SU-DHL-6 (cell line): ENCODE measurements around the gene INSM1.
"Not testable (repeated sequence)": the region's sequence is repeated elsewhere in the genome, so short reads cannot be mapped to it uniquely, and the experiment has no call there.

Experiments used
- H2AFZ ChIP-seq: fragments of 200-600 bp; sonication (generic); 2 replicates; pipeline ENCODE4 v1.6.1; 2014; ENCODE audit warnings: low read depth, mild to moderate bottlenecking, moderate library complexity, mixed read lengths, antibody characterized with exemption, low read length; ENCODE audit not compliant: severe bottlenecking
- H3F3A ChIP-seq: fragments of 200-600 bp; shearing (Covaris generic); 2 replicates; pipeline ENCODE4 v1.6.0; 2016; ENCODE audit warnings: antibody characterized with exemption, mild to moderate bottlenecking; ENCODE audit not compliant: insufficient read depth
- H3K27ac ChIP-seq: fragments of 200-600 bp; sonication (generic); 2 replicates; pipeline ENCODE4 v1.5.1; 2016; ENCODE audit warnings: low read depth, mild to moderate bottlenecking, low read length, moderate library complexity, mixed read lengths
- H3K27me3 ChIP-seq: fragments of 200-600 bp; sonication (generic), shearing (Covaris generic); 2 replicates; pipeline ENCODE4 v1.6.0; 2014; ENCODE audit warnings: mild to moderate bottlenecking, low read length
- H3K36me3 ChIP-seq: fragments of 200-600 bp; sonication (generic); 2 replicates; pipeline ENCODE4 v1.6.1; 2014; ENCODE audit warnings: mild to moderate bottlenecking, low read length, mixed read lengths
- H3K4me2 ChIP-seq: fragments of 300-600, 200-600 bp; shearing (Covaris generic), sonication (generic); 2 replicates; pipeline ENCODE4 v1.6.0; 2014; ENCODE audit warnings: low read length, low read depth, mild to moderate bottlenecking; ENCODE audit not compliant: poor library complexity, severe bottlenecking
- H3K4me3 ChIP-seq: fragments of 200-600 bp; sonication (generic); 2 replicates; pipeline ENCODE4 v1.5.1; 2014; ENCODE audit warnings: antibody characterized with exemption, low read length, mild to moderate bottlenecking, mixed read lengths; ENCODE audit not compliant: insufficient read depth, poor library complexity, severe bottlenecking
- H3K79me2 ChIP-seq: fragments of 200-600 bp; sonication (generic); 2 replicates; pipeline ENCODE4 v1.6.1; 2014; ENCODE audit warnings: mild to moderate bottlenecking, low read length, moderate library complexity; ENCODE audit not compliant: insufficient read depth
- H3K9ac ChIP-seq: fragments of 200-600 bp; sonication (generic); 2 replicates; pipeline ENCODE4 v1.7.0; 2014; ENCODE audit warnings: mild to moderate bottlenecking, low read length
- H3K9me2 ChIP-seq: fragments of 200-600 bp; sonication (generic); replicated peaks from 2 replicates; pipeline ENCODE4 v1.6.1; 2014; ENCODE audit warnings: low read length; ENCODE audit not compliant: insufficient read depth
- H3K9me3 ChIP-seq: fragments of 200-600 bp; sonication (generic); 2 replicates; pipeline ENCODE4 v1.6.1; 2014; ENCODE audit warnings: low read length, mixed read lengths; ENCODE audit not compliant: insufficient read depth
- H4K20me1 ChIP-seq: fragments of 200-600 bp; sonication (generic); 2 replicates; pipeline ENCODE4 v1.6.1; 2014; ENCODE audit warnings: low read depth, mild to moderate bottlenecking, antibody characterized with exemption, low read length, moderate library complexity, mixed read lengths
- EZH2phosphoT487 ChIP-seq: fragments of 200-600 bp; sonication (generic), shearing (Covaris generic); conservative IDR thresholded peaks from 2 replicates; pipeline ENCODE4 v1.6.1; 2018; ENCODE audit warnings: mild to moderate bottlenecking, antibody characterized with exemption, low read length, moderate library complexity, mixed read lengths
- TF ChIP-seq, protein P1 (sequence below): fragments of 200-600 bp; sonication (generic); IDR thresholded peaks from one replicate; pipeline ENCODE4 v1.5.1; 2017; ENCODE audit warnings: antibody characterized with exemption, mild to moderate bottlenecking, low read length, moderate library complexity; ENCODE audit not compliant: insufficient read depth, poor library complexity, severe bottlenecking

The INSM1 gene

DNA sequence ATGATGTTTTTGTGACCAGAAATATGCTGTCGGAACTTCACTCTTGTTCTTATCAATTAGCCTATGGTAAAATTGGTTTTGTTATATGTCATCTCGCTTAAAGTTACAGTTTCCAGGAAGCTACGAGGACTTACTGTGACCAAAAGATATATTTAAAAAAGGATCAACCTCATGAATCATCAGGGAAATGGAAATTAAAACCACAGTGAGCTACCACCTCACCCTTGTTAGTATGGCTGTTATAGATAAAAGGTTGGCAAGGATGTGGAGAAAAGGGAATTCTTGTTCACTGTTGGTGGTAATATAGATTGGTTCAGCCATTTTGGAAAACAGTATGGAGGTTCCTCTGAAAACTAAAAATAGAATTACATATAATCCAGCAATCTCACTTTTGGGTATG is 14.3 kb upstream of the INSM1 start:
- Histone ChIP-seq H3K27me3 (no peaks in the 10 kb centered on the region), H3K36me3 (no peaks in the 10 kb centered on the region), H3K9me2 (no peaks in the 10 kb centered on the region), H3K4me3 (no peak overlapping the region), H3K9ac (no peak overlapping the region), H3K27ac (no peak overlapping the region), H4K20me1 (no peaks in the 10 kb centered on the region), H3K79me2 (no peaks in the 10 kb centered on the region), H3K4me2 (no peak overlapping the region), H3K9me3 (no peaks in the 10 kb centered on the region), H3F3A (0 out of 2 replicates have a peak, but pooled peaks cover 1% of the 10 kb centered on the region), H2AFZ (no peak overlapping the region)
- TF ChIP-seq EZH2phosphoT487, result no peak
- TF ChIP-seq, protein P1, sequence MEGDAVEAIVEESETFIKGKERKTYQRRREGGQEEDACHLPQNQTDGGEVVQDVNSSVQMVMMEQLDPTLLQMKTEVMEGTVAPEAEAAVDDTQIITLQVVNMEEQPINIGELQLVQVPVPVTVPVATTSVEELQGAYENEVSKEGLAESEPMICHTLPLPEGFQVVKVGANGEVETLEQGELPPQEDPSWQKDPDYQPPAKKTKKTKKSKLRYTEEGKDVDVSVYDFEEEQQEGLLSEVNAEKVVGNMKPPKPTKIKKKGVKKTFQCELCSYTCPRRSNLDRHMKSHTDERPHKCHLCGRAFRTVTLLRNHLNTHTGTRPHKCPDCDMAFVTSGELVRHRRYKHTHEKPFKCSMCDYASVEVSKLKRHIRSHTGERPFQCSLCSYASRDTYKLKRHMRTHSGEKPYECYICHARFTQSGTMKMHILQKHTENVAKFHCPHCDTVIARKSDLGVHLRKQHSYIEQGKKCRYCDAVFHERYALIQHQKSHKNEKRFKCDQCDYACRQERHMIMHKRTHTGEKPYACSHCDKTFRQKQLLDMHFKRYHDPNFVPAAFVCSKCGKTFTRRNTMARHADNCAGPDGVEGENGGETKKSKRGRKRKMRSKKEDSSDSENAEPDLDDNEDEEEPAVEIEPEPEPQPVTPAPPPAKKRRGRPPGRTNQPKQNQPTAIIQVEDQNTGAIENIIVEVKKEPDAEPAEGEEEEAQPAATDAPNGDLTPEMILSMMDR, result no peak

DNA sequence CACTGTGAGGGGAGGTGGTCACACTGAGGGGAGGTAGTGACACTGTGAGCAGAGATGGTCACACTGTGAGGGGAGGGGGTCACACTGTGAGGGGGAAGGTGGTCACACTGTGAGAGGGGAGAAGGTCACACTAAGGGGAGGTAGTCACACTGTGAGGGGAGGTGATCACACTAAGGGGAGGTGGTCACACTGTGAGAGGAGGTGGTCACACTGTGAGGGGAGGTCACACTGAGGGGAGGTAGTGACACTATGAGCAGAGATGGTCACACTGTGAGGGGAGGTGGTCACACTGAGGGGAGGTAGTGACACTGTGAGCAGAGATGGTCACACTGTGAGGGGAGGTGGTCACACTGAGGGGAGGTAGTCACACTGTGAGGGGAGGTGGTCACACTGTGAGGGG is 12.4 kb upstream of the INSM1 start:
- not testable (repeated sequence) for H3K9ac ChIP-seq, H3K36me3 ChIP-seq, H3K27ac ChIP-seq, H3K4me2 ChIP-seq, H3K9me3 ChIP-seq, H2AFZ ChIP-seq, H3K9me2 ChIP-seq, H3K4me3 ChIP-seq, H3K79me2 ChIP-seq, H4K20me1 ChIP-seq, H3F3A ChIP-seq, H3K27me3 ChIP-seq

DNA sequence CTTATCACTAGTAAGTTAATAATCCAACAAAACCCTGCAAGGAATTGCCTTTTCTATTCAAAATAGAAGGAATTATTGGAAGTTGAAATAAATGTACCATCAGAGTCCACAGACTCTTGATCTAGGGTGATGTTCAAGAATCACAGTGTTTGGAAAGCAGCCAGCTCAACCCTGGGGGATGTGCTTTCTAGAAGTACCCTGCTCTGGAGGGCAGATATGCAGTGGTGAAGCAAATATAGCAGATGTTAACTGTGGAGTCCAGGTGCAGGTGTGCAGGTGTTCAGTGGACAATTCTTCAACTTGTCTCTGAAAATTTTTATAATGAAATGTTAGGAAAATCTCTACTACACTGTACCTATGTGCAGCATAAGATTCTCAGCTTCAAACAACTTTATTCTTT is 9.1 kb upstream of the INSM1 start:
- H3K4me2 ChIP-seq, result no peak overlapping the region
- no peaks in the 10 kb centered on the region for H4K20me1 ChIP-seq
- H3K9me2 ChIP-seq, result no peaks in the 10 kb centered on the region
- H3K9me3 ChIP-seq, result no peaks in the 10 kb centered on the region
- H3K4me3 ChIP-seq, result no peak overlapping the region
- no peak overlapping the region for H3K9ac ChIP-seq
- H3K36me3 ChIP-seq, result no peaks in the 10 kb centered on the region
- TF ChIP-seq, protein P1, result no peak
- no peak for TF ChIP-seq EZH2phosphoT487
- no peaks in the 10 kb centered on the region for H3K79me2 ChIP-seq
- no peak overlapping the region for H2AFZ ChIP-seq
- H3F3A ChIP-seq, result 0 out of 2 replicates have a peak, but pooled peaks cover 5% of the 10 kb centered on the region
- H3K27me3 ChIP-seq, result no peaks in the 10 kb centered on the region
- H3K27ac ChIP-seq, result no peak overlapping the region

DNA sequence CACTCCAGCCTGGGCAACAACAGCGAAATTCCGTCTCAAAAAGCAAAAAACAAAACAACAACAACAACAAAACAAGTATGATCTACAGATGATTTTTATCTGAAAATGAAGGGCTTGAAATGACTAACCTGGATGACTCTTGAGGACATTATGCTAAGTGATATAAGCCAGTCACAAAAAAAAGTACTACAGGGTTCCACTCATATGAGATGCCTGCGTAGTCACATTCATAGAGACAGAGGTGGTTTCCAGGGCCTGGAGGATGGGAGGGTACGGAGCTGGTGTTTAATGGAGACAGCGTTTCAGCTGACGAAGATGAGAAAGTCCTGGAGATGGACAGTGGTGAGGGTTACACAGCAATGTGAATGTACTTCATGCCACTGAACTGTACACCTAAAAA is 8.3 kb upstream of the INSM1 start:
- Histone ChIP-seq H3K27ac (no peak overlapping the region), H3K27me3 (no peaks in the 10 kb centered on the region), H2AFZ (no peak overlapping the region), H3K79me2 (no peaks in the 10 kb centered on the region), H3K9me3 (no peaks in the 10 kb centered on the region), H3K9ac (no peak overlapping the region), H4K20me1 (no peaks in the 10 kb centered on the region), H3K9me2 (no peaks in the 10 kb centered on the region), H3K4me2 (no peak overlapping the region), H3K36me3 (no peaks in the 10 kb centered on the region), H3F3A (0 out of 2 replicates have a peak, but pooled peaks cover 5% of the 10 kb centered on the region), H3K4me3 (no peak overlapping the region)
- TF ChIP-seq EZH2phosphoT487, result no peak
- TF ChIP-seq, protein P1, result no peak
